MM.1S (cell line): ENCODE results near the gene VN1R4.
"Not testable (repeated sequence)": the region's sequence is repeated elsewhere in the genome, so short reads cannot be mapped to it uniquely, and the experiment has no call there.

Source experiments
- DNase-seq: peaks from one replicate; pipeline ENCODE4 v3.0.0-alpha.2; 2015
- H2AFZ ChIP-seq: fragments of 300-600 bp; sonication (generic); 2 replicates; pipeline ENCODE4 v1.6.0; 2016; ENCODE audit warnings: antibody characterized with exemption, low read length
- H3F3A ChIP-seq: fragments of 300-600 bp; sonication (generic); 2 replicates; pipeline ENCODE4 v1.6.1; 2016; ENCODE audit warnings: mild to moderate bottlenecking, antibody characterized with exemption, low read length, moderate library complexity, mixed read lengths; ENCODE audit not compliant: insufficient read depth
- H3K27ac ChIP-seq: fragments of 300-600 bp; sonication (generic); 2 replicates; pipeline ENCODE4 v1.5.1; 2016; ENCODE audit warnings: mild to moderate bottlenecking, low read length
- H3K27me3 ChIP-seq: fragments of 300-600 bp; sonication (generic); replicated peaks from 2 replicates; pipeline ENCODE4 v1.6.0; 2016; ENCODE audit warnings: low read length; ENCODE audit not compliant: insufficient read depth
- H3K36me3 ChIP-seq: fragments of 300-600 bp; sonication (generic); replicated peaks from 2 replicates; pipeline ENCODE4 v1.6.1; 2016; ENCODE audit warnings: mild to moderate bottlenecking, low read length, mixed read lengths; ENCODE audit not compliant: insufficient read depth
- H3K4me1 ChIP-seq: fragments of 300-600 bp; sonication (generic); 2 replicates; pipeline ENCODE4 v1.6.1; 2016; ENCODE audit warnings: low read length, mixed read lengths
- H3K4me2 ChIP-seq: fragments of 300-600 bp; sonication (generic); 2 replicates; pipeline ENCODE4 v1.6.0; 2016; ENCODE audit warnings: low read depth, low read length
- H3K4me3 ChIP-seq: fragments of 300-600 bp; sonication (generic); 2 replicates; pipeline ENCODE4 v1.5.1; 2016; ENCODE audit warnings: low read length, mixed read lengths
- H3K79me2 ChIP-seq: fragments of 300-600 bp; sonication (generic); 2 replicates; pipeline ENCODE4 v1.6.1; 2016; ENCODE audit warnings: mixed run types, low read length, mixed read lengths
- H3K9ac ChIP-seq: fragments of 300-600 bp; sonication (generic); 2 replicates; pipeline ENCODE4 v1.6.1; 2016; ENCODE audit warnings: low read length, mixed read lengths
- H3K9me2 ChIP-seq: fragments of 300-600 bp; sonication (generic); replicated peaks from 2 replicates; pipeline ENCODE4 v1.6.1; 2016; ENCODE audit warnings: mild to moderate bottlenecking, low read length, mixed read lengths; ENCODE audit not compliant: insufficient read depth
- H3K9me3 ChIP-seq: fragments of 300-600 bp; sonication (generic); replicated peaks from 2 replicates; pipeline ENCODE4 v1.6.1; 2016; ENCODE audit warnings: mild to moderate bottlenecking, low read length, mixed read lengths; ENCODE audit not compliant: insufficient read depth
- H4K20me1 ChIP-seq: fragments of 300-600 bp; sonication (generic); 2 replicates; pipeline ENCODE4 v1.6.1; 2016; ENCODE audit warnings: mild to moderate bottlenecking, low read length, moderate library complexity, mixed read lengths; ENCODE audit not compliant: insufficient read depth
- EZH2 ChIP-seq: fragments of 300-600 bp; sonication (generic); optimal IDR thresholded peaks from 2 replicates; pipeline ENCODE3; 2017; ENCODE audit warnings: low read depth, mild to moderate bottlenecking, antibody characterized with exemption, low read length, mixed read lengths
- EZH2phosphoT487 ChIP-seq: fragments of 300-600 bp; sonication (generic); IDR thresholded peaks from 2 replicates; pipeline ENCODE4 v1.6.1; 2018; ENCODE audit warnings: antibody characterized with exemption, low read length
- TF ChIP-seq, protein P1 (sequence below): fragments of 300-600 bp; sonication (generic); IDR thresholded peaks from 2 replicates; pipeline ENCODE4 v1.5.1; 2016; ENCODE audit warnings: antibody characterized with exemption, low read length, mixed read lengths

VN1R4 gene, protein sequence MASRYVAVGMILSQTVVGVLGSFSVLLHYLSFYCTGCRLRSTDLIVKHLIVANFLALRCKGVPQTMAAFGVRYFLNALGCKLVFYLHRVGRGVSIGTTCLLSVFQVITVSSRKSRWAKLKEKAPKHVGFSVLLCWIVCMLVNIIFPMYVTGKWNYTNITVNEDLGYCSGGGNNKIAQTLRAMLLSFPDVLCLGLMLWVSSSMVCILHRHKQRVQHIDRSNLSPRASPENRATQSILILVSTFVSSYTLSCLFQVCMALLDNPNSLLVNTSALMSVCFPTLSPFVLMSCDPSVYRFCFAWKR

DNA sequence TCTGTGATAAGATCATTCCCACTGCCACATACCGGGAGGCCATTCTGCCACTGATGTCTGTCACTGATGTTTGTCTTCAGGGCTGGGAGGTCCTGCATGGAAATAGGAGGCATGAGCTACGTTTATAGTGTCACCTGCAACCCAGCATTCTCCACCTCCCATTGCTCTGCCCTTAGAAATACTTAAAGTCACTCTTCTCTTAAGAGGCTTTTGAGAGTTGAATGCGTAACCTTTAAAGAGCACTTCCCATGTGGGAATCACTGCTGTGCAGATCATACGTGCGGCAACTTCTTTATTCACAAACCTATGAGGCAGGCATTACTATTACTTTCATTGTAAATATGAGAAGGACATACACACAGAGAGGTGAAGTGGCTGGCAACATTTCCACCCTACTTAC is at the start of gene VN1R4:
VN1R4 (minus strand) TSS at position 101 of the 400 bp plus-strand sequence; CDS start at position 43, 58 bp downstream.
- not testable (repeated sequence) for H3K9ac ChIP-seq, H3K36me3 ChIP-seq, H3K79me2 ChIP-seq, H3K27ac ChIP-seq, DNase-seq, H3K4me3 ChIP-seq, H3K9me3 ChIP-seq, H3F3A ChIP-seq, H4K20me1 ChIP-seq, H3K9me2 ChIP-seq, H2AFZ ChIP-seq, H3K4me1 ChIP-seq, H3K27me3 ChIP-seq, H3K4me2 ChIP-seq

DNA sequence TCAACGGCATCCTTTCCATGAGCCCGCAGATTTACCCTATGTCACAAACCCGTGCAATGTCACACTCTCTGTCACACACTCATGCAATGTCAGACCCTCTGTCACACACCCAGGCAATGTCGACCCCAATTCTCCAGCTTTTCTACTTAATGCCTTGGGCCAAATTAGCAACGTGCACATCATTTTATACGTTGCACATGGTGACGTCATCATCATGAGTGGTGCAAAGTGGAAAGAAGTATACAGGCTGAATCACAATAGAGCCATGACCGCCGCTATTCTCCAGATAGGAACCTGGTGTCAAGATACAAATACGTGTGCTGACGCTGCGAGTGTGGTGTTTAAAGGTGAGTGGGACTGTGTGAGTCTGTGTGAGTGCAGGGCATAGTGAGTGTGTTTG is 44.4 kb upstream of the VN1R4 start:
- H3F3A ChIP-seq: no peaks in the 10 kb centered on the region
- no peak overlapping the region for H2AFZ ChIP-seq
- H3K4me3 ChIP-seq: no peak overlapping the region
- TF ChIP-seq, protein P1, sequence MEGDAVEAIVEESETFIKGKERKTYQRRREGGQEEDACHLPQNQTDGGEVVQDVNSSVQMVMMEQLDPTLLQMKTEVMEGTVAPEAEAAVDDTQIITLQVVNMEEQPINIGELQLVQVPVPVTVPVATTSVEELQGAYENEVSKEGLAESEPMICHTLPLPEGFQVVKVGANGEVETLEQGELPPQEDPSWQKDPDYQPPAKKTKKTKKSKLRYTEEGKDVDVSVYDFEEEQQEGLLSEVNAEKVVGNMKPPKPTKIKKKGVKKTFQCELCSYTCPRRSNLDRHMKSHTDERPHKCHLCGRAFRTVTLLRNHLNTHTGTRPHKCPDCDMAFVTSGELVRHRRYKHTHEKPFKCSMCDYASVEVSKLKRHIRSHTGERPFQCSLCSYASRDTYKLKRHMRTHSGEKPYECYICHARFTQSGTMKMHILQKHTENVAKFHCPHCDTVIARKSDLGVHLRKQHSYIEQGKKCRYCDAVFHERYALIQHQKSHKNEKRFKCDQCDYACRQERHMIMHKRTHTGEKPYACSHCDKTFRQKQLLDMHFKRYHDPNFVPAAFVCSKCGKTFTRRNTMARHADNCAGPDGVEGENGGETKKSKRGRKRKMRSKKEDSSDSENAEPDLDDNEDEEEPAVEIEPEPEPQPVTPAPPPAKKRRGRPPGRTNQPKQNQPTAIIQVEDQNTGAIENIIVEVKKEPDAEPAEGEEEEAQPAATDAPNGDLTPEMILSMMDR: no peak
- no peak for TF ChIP-seq EZH2
- TF ChIP-seq EZH2phosphoT487: no peak
- no peak overlapping the region for H3K9ac ChIP-seq
- H3K9me2 ChIP-seq: no peaks in the 10 kb centered on the region
- H3K79me2 ChIP-seq: no peaks in the 10 kb centered on the region
- no peak for DNase-seq
- H3K9me3 ChIP-seq: no peaks in the 10 kb centered on the region
- H3K4me2 ChIP-seq: no peak overlapping the region
- no peak overlapping the region for H3K27ac ChIP-seq
- H3K27me3 ChIP-seq: no peaks in the 10 kb centered on the region
- H3K4me1 ChIP-seq: no peaks in the 10 kb centered on the region
- no peaks in the 10 kb centered on the region for H3K36me3 ChIP-seq
- no peaks in the 10 kb centered on the region for H4K20me1 ChIP-seq

DNA sequence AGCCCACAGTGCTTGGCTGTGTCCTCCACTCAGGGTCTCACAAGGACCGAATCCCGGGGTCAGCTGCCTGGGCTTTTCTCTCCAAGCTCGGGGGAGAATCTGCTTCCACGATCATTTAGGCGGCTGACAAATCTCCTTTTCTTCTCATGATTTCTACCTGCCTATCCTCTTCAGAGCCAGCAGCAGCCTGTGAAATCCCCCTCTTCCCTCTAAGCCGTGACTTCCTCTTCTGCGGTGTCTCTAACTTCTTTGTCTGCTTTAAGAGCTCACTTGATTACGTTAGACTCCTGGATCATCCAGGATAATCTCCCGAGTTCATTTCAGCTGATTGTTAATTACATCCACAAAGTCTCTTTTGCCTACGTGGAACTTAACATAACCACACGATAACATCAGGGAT is 43.5 kb upstream of the VN1R4 start:
- Histone ChIP-seq H3K27ac (no peak overlapping the region), H3K9ac (no peak overlapping the region), H4K20me1 (no peaks in the 10 kb centered on the region), H3K27me3 (no peaks in the 10 kb centered on the region), H2AFZ (no peak overlapping the region), H3K9me3 (no peaks in the 10 kb centered on the region), H3F3A (no peaks in the 10 kb centered on the region), H3K36me3 (no peaks in the 10 kb centered on the region), H3K79me2 (no peaks in the 10 kb centered on the region), H3K9me2 (no peaks in the 10 kb centered on the region), H3K4me2 (no peak overlapping the region), H3K4me3 (no peak overlapping the region), H3K4me1 (no peaks in the 10 kb centered on the region)
- DNase-seq: no peak
- TF ChIP-seq EZH2 (no peak), EZH2phosphoT487 (no peak)
- TF ChIP-seq, protein P1: no peak

DNA sequence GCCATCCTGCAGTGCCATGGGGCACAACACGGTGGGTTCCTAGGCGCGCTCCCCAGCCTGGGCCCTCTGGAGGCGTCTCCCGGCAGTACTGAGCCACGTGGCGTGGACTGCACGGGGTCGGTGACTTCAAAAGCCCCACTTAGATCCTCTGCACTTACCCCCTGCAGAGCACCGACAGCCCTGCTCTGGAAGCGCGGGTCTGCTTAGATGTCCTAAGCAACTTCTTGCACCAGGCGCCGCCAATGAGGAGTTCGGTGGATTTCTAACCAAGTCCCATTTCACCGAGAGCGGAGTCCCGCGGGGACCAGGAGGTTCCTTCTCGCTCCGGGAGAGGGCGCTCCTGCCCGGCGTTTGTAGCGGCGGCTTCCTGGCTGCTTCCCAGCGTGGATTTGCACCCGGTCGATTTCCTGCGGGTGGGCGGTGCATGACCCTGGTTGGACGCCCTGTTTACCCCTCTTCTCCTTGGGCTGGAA is 40.9 kb upstream of the VN1R4 start:
- H3K36me3 ChIP-seq: no peaks in the 10 kb centered on the region
- no peaks in the 10 kb centered on the region for H3F3A ChIP-seq
- no peak overlapping the region for H3K4me2 ChIP-seq
- no peaks in the 10 kb centered on the region for H3K9me2 ChIP-seq
- no peak overlapping the region for H3K9ac ChIP-seq
- no peaks in the 10 kb centered on the region for H3K79me2 ChIP-seq
- no peaks in the 10 kb centered on the region for H3K27me3 ChIP-seq
- H3K27ac ChIP-seq: no peak overlapping the region
- TF ChIP-seq, protein P1: no peak
- TF ChIP-seq EZH2 (no peak), EZH2phosphoT487 (no peak)
- DNase-seq: no peak
- H2AFZ ChIP-seq: no peak overlapping the region
- no peaks in the 10 kb centered on the region for H4K20me1 ChIP-seq
- H3K9me3 ChIP-seq: no peaks in the 10 kb centered on the region
- H3K4me1 ChIP-seq: no peaks in the 10 kb centered on the region
- no peak overlapping the region for H3K4me3 ChIP-seq

DNA sequence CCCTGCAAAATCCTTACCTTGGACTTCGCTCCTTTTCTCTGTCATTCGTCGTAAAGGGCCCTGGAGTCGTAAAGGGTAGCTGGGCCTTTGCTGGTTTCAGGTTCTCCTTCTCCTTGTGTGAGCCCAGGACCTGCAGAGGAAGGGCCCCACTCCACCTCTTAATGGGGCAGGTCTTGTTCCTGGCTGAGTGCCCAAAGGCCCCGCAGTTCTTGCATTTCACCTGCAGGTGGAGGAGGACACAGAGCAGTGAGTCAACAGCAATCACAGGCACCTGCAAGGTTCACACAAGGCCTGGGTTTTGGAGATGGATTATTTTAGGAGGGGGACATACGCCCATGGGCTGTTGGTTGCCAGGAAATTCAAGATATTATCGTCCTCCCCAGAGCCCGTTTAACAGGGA is 33.8 kb upstream of the VN1R4 start:
- not testable (repeated sequence) for H3K9ac ChIP-seq, H3F3A ChIP-seq, DNase-seq, H3K4me3 ChIP-seq, H3K79me2 ChIP-seq, H2AFZ ChIP-seq, H3K27ac ChIP-seq, H3K9me2 ChIP-seq, H3K36me3 ChIP-seq, H3K4me2 ChIP-seq, H3K9me3 ChIP-seq, H3K4me1 ChIP-seq, H3K27me3 ChIP-seq, H4K20me1 ChIP-seq
